PC-9 (cell line): ENCODE measurements around the gene SIRPA. TPM values are rescaled to one million over a fixed set of nuclear protein-coding genes. Genes with fewer than 3 reads are reported as not detected.

Experiments used
- BruUV-seq: library from RNA; stranded (reverse); fragments of 400-500 nt; replicated peaks from 2 replicates; lab custom pipeline; 2021; lab: Mats Ljungman, UMichigan
- CTCF ChIA-PET: fragments of 300-600 bp; sonication (Branson Sonifier 250); formaldehyde crosslinking; loops from one replicate; lab custom pipeline; 2022; ENCODE audit warnings: antibody characterized with exemption; lab: Charles Lee
- POLR2A ChIA-PET: fragments of 300-600 bp; sonication (Branson Sonifier 250); formaldehyde crosslinking; loops from one replicate; lab custom pipeline; 2022; ENCODE audit warnings: antibody characterized with exemption; ENCODE audit not compliant: unreplicated experiment; lab: Charles Lee
- DNase-seq, 2 experiments: peaks; one replicate each; pipeline versions ENCODE4 v3.0.0 to v3.0.0-alpha.2; 2015 to 2022; ENCODE audit warnings: mixed read lengths in 1 of 2
- H2AFZ ChIP-seq: fragments of 200-600 bp; sonication (generic); 2 replicates; pipeline ENCODE4 v1.8.1; 2017; ENCODE audit warnings: antibody characterized with exemption
- H3F3A ChIP-seq: fragments of 200-600 bp; sonication (generic); 2 replicates; pipeline ENCODE4 v1.8.1; 2017; ENCODE audit warnings: antibody characterized with exemption, mild to moderate bottlenecking, low read depth; ENCODE audit not compliant: insufficient read depth
- H3K27ac ChIP-seq: fragments of 200-600 bp; sonication (generic); 2 replicates; pipeline ENCODE4 v1.6.1; 2016; ENCODE audit warnings: mixed run types
- H3K27me3 ChIP-seq: fragments of 200-600 bp; sonication (generic); 2 replicates; pipeline ENCODE4 v1.6.1; 2016; ENCODE audit warnings: low read depth, mixed run types; ENCODE audit not compliant: insufficient read depth
- H3K36me3 ChIP-seq: fragments of 200-600 bp; sonication (generic); 2 replicates; pipeline ENCODE4 v1.6.1; 2016; ENCODE audit warnings: low read depth, mixed run types
- H3K4me1 ChIP-seq: fragments of 200-600 bp; sonication (generic); replicated peaks from 2 replicates; pipeline ENCODE4 v1.6.1; 2016; ENCODE audit warnings: mixed run types; ENCODE audit not compliant: insufficient read depth
- H3K4me2 ChIP-seq: fragments of 200-600 bp; sonication (generic); 2 replicates; pipeline ENCODE4 v1.6.1; 2017; ENCODE audit warnings: mixed run types
- H3K4me3 ChIP-seq: fragments of 200-600 bp; sonication (generic); 2 replicates; pipeline ENCODE4 v1.6.1; 2016; ENCODE audit warnings: mixed run types
- H3K79me2 ChIP-seq: fragments of 200-600 bp; sonication (generic); 2 replicates; pipeline ENCODE4 v1.6.1; 2017; ENCODE audit warnings: low read depth, mixed run types
- H3K9me2 ChIP-seq: fragments of 200-600 bp; sonication (generic); 2 replicates; pipeline ENCODE4 v1.8.1; 2017; ENCODE audit warnings: mild to moderate bottlenecking; ENCODE audit not compliant: insufficient read depth
- H3K9me3 ChIP-seq: fragments of 200-600 bp; sonication (generic); 2 replicates; pipeline ENCODE4 v1.8.1; 2016; ENCODE audit warnings: low read depth; ENCODE audit not compliant: insufficient read depth
- H4K20me1 ChIP-seq: fragments of 200-600 bp; sonication (generic); 2 replicates; pipeline ENCODE4 v1.8.1; 2017; ENCODE audit not compliant: insufficient read depth
- CTCF ChIP-seq: fragments of 200-600 bp; sonication (generic); conservative IDR thresholded peaks from 2 replicates; pipeline ENCODE4 v1.6.1; 2017; ENCODE audit warnings: mixed run types, antibody characterized with exemption, mild to moderate bottlenecking, moderate library complexity
- EZH2 ChIP-seq: fragments of 200-600 bp; sonication (generic); IDR thresholded peaks from 2 replicates; pipeline ENCODE4 v1.8.0; 2017; ENCODE audit warnings: antibody characterized with exemption, low read depth
- intact Hi-C: fragments of 100-400 bp; cut with micrococcal nuclease; formaldehyde crosslinking; loops from one replicate; pipeline ENCODE4 v1.10.0; 2022; ENCODE audit not compliant: unreplicated experiment
- total RNA-seq: library from RNA; stranded (reverse); gene quantifications from 2 replicates; pipeline ENCODE4 v1.2.3, GENCODE V29; 2021

The SIRPA gene
- total RNA-seq, 1 experiment from 2014 or later: 18.4 TPM

GRCh38 chr20:1895674-1896483 lies 672 bp downstream of the SIRPA start:
- H3K79me2 ChIP-seq: peaks cover 10% of the 10 kb centered on the region; the same call in 1 of the 2 replicates
- peaks cover 7% of the 10 kb centered on the region for H3K4me1 ChIP-seq
- H3K4me2 ChIP-seq: peak overlapping the region; percentile 99
- POLR2A ChIA-PET: no interaction called here
- no peak overlapping the region for H3K27ac ChIP-seq
- BruUV-seq: TSS peak; percentile 55
- no peaks in the 10 kb centered on the region for H4K20me1 ChIP-seq
- no peaks in the 10 kb centered on the region for H3K9me3 ChIP-seq
- H3K4me3 ChIP-seq: peak overlapping the region; percentile 94
- peak overlapping the region; percentile 81; the same call in 1 of the 2 replicates for H2AFZ ChIP-seq
- H3K27me3 ChIP-seq: no peaks in the 10 kb centered on the region
- DNase-seq: no peak
- no peaks in the 10 kb centered on the region for H3K9me2 ChIP-seq
- intact Hi-C loops: loop anchor here (5.0 kb wide), 1 partner anchor 94 kb away; no protein-coding TSS in a partner anchor
- TF ChIP-seq EZH2 (no peak), CTCF (no peak)
- peaks cover 3% of the 10 kb centered on the region; the same call in 1 of the 2 replicates for H3F3A ChIP-seq
- H3K36me3 ChIP-seq: no peaks in the 10 kb centered on the region
- CTCF ChIA-PET: no interaction called here

GRCh38 chr20:1896484-1897258 lies 1.5 kb downstream of the SIRPA start:
- Histone ChIP-seq H4K20me1 (peaks cover 5% of the 10 kb centered on the region; the same call in 1 of the 2 replicates), H3F3A (peaks cover 3% of the 10 kb centered on the region; the same call in 1 of the 2 replicates), H2AFZ (no peak overlapping the region), H3K79me2 (peaks cover 10% of the 10 kb centered on the region; the same call in 1 of the 2 replicates), H3K4me1 (peaks cover 7% of the 10 kb centered on the region), H3K9me2 (no peaks in the 10 kb centered on the region), H3K9me3 (no peaks in the 10 kb centered on the region), H3K27ac (no peak overlapping the region), H3K36me3 (no peaks in the 10 kb centered on the region), H3K4me2 (peak overlapping the region; percentile 99; the same call in 1 of the 2 replicates), H3K4me3 (no peak overlapping the region), H3K27me3 (no peaks in the 10 kb centered on the region)
- no peak for DNase-seq
- POLR2A ChIA-PET: no interaction called here
- intact Hi-C loops: loop anchor here (5.0 kb wide), 1 partner anchor 94 kb away; no protein-coding TSS in a partner anchor
- no peak for TF ChIP-seq CTCF
- BruUV-seq: no TSS peak
- CTCF ChIA-PET: interaction anchor here (0.5 kb wide), 2 partner anchors 202 to 393 kb away, joined by 3 to 4 read pairs; no protein-coding TSS in a partner anchor

GRCh38 chr20:1897541-1897940 lies 2.3 kb downstream of the SIRPA start:
- H4K20me1 ChIP-seq: peaks cover 5% of the 10 kb centered on the region; the same call in 1 of the 2 replicates
- ChIA-PET CTCF (no interaction called here), POLR2A (no interaction called here)
- H3K27ac ChIP-seq: no peak overlapping the region
- no peak for DNase-seq
- BruUV-seq: TSS peak; percentile 15
- no peak overlapping the region for H3K4me3 ChIP-seq
- H3K4me2 ChIP-seq: no peak overlapping the region
- H3K36me3 ChIP-seq: no peaks in the 10 kb centered on the region
- no peaks in the 10 kb centered on the region for H3K9me2 ChIP-seq
- peaks cover 7% of the 10 kb centered on the region for H3K4me1 ChIP-seq
- no peaks in the 10 kb centered on the region for H3K27me3 ChIP-seq
- no peaks in the 10 kb centered on the region for H3K9me3 ChIP-seq
- no peak overlapping the region for H2AFZ ChIP-seq
- peaks cover 3% of the 10 kb centered on the region; the same call in 1 of the 2 replicates for H3F3A ChIP-seq
- TF ChIP-seq EZH2 (no peak), CTCF (no peak)
- intact Hi-C loops: loop anchor here (5.0 kb wide), 1 partner anchor 95 kb away; no protein-coding TSS in a partner anchor
- peaks cover 10% of the 10 kb centered on the region; the same call in 1 of the 2 replicates for H3K79me2 ChIP-seq
